MM.1S (cell line): Measurements from ENCODE around the gene ATP11C.

Source experiments
- DNase-seq: peaks from one replicate; pipeline ENCODE4 v3.0.0-alpha.2; 2015
- H2AFZ ChIP-seq: fragments of 300-600 bp; sonication (generic); 2 replicates; pipeline ENCODE4 v1.6.0; 2016; ENCODE audit warnings: antibody characterized with exemption, low read length
- H3F3A ChIP-seq: fragments of 300-600 bp; sonication (generic); 2 replicates; pipeline ENCODE4 v1.6.1; 2016; ENCODE audit warnings: mild to moderate bottlenecking, antibody characterized with exemption, low read length, moderate library complexity, mixed read lengths; ENCODE audit not compliant: insufficient read depth
- H3K27ac ChIP-seq: fragments of 300-600 bp; sonication (generic); 2 replicates; pipeline ENCODE4 v1.5.1; 2016; ENCODE audit warnings: mild to moderate bottlenecking, low read length
- H3K27me3 ChIP-seq: fragments of 300-600 bp; sonication (generic); replicated peaks from 2 replicates; pipeline ENCODE4 v1.6.0; 2016; ENCODE audit warnings: low read length; ENCODE audit not compliant: insufficient read depth
- H3K36me3 ChIP-seq: fragments of 300-600 bp; sonication (generic); replicated peaks from 2 replicates; pipeline ENCODE4 v1.6.1; 2016; ENCODE audit warnings: mild to moderate bottlenecking, low read length, mixed read lengths; ENCODE audit not compliant: insufficient read depth
- H3K4me1 ChIP-seq: fragments of 300-600 bp; sonication (generic); 2 replicates; pipeline ENCODE4 v1.6.1; 2016; ENCODE audit warnings: low read length, mixed read lengths
- H3K4me2 ChIP-seq: fragments of 300-600 bp; sonication (generic); 2 replicates; pipeline ENCODE4 v1.6.0; 2016; ENCODE audit warnings: low read depth, low read length
- H3K4me3 ChIP-seq: fragments of 300-600 bp; sonication (generic); 2 replicates; pipeline ENCODE4 v1.5.1; 2016; ENCODE audit warnings: low read length, mixed read lengths
- H3K79me2 ChIP-seq: fragments of 300-600 bp; sonication (generic); 2 replicates; pipeline ENCODE4 v1.6.1; 2016; ENCODE audit warnings: mixed run types, low read length, mixed read lengths
- H3K9ac ChIP-seq: fragments of 300-600 bp; sonication (generic); 2 replicates; pipeline ENCODE4 v1.6.1; 2016; ENCODE audit warnings: low read length, mixed read lengths
- H3K9me2 ChIP-seq: fragments of 300-600 bp; sonication (generic); replicated peaks from 2 replicates; pipeline ENCODE4 v1.6.1; 2016; ENCODE audit warnings: mild to moderate bottlenecking, low read length, mixed read lengths; ENCODE audit not compliant: insufficient read depth
- H3K9me3 ChIP-seq: fragments of 300-600 bp; sonication (generic); replicated peaks from 2 replicates; pipeline ENCODE4 v1.6.1; 2016; ENCODE audit warnings: mild to moderate bottlenecking, low read length, mixed read lengths; ENCODE audit not compliant: insufficient read depth
- H4K20me1 ChIP-seq: fragments of 300-600 bp; sonication (generic); 2 replicates; pipeline ENCODE4 v1.6.1; 2016; ENCODE audit warnings: mild to moderate bottlenecking, low read length, moderate library complexity, mixed read lengths; ENCODE audit not compliant: insufficient read depth
- EZH2 ChIP-seq: fragments of 300-600 bp; sonication (generic); optimal IDR thresholded peaks from 2 replicates; pipeline ENCODE3; 2017; ENCODE audit warnings: low read depth, mild to moderate bottlenecking, antibody characterized with exemption, low read length, mixed read lengths
- EZH2phosphoT487 ChIP-seq: fragments of 300-600 bp; sonication (generic); IDR thresholded peaks from 2 replicates; pipeline ENCODE4 v1.6.1; 2018; ENCODE audit warnings: antibody characterized with exemption, low read length
- TF ChIP-seq, protein P1 (sequence below): fragments of 300-600 bp; sonication (generic); IDR thresholded peaks from 2 replicates; pipeline ENCODE4 v1.5.1; 2016; ENCODE audit warnings: antibody characterized with exemption, low read length, mixed read lengths

Gene ATP11C

DNA sequence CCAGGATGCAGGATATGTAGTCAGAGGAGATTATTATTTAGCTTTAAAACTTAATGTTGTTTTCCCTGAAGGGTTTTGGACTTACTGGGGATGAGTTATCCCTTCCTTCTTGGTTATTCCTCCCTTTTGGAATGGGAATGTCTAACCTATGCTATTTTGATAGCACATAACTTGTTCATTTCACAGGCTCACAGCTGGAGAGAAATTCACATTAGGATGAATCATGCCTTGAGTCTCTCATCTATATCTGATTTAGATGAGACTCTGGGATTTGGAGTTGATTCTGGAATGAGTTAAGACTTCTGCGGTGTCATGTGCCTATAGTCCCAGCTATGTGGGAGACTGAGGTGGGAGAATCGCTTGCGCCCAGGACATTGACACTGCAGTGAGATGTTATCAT lies 81.1 kb downstream of the ATP11C start:
- Histone ChIP-seq H3K9me3 (no peaks in the 10 kb centered on the region), H3K4me2 (no peak overlapping the region), H2AFZ (no peak overlapping the region)

DNA sequence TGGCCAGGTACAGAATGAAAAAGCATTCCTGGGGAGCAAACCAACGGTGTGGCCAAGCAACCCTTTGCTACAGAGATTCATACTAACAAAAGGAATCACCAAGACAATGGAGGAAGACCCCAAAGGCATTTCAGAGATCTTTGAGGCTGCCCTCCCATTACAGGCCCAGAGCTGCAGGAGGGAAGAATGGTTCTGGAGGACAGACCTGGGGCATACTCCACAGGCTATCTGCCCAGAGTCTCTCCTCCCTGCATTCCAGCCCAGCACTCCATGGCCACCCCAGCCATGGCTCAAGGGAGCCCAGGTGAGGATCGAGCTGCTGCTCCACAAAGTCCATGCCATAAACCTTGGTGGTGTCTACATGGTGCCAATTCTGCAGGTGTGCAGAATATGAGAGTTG lies 81.9 kb downstream of the ATP11C start:
- Histone ChIP-seq H3K4me1 (no peaks in the 10 kb centered on the region), H3K4me2 (no peak overlapping the region), H3K27me3 (no peaks in the 10 kb centered on the region), H3K79me2 (no peaks in the 10 kb centered on the region), H3K9me3 (no peaks in the 10 kb centered on the region), H4K20me1 (no peaks in the 10 kb centered on the region), H3F3A (no peaks in the 10 kb centered on the region), H3K4me3 (no peak overlapping the region), H2AFZ (no peak overlapping the region), H3K27ac (no peak overlapping the region), H3K36me3 (no peaks in the 10 kb centered on the region), H3K9me2 (no peaks in the 10 kb centered on the region), H3K9ac (no peak overlapping the region)
- DNase-seq, result no peak
- TF ChIP-seq EZH2phosphoT487 (no peak), EZH2 (no peak)
- TF ChIP-seq, protein P1, sequence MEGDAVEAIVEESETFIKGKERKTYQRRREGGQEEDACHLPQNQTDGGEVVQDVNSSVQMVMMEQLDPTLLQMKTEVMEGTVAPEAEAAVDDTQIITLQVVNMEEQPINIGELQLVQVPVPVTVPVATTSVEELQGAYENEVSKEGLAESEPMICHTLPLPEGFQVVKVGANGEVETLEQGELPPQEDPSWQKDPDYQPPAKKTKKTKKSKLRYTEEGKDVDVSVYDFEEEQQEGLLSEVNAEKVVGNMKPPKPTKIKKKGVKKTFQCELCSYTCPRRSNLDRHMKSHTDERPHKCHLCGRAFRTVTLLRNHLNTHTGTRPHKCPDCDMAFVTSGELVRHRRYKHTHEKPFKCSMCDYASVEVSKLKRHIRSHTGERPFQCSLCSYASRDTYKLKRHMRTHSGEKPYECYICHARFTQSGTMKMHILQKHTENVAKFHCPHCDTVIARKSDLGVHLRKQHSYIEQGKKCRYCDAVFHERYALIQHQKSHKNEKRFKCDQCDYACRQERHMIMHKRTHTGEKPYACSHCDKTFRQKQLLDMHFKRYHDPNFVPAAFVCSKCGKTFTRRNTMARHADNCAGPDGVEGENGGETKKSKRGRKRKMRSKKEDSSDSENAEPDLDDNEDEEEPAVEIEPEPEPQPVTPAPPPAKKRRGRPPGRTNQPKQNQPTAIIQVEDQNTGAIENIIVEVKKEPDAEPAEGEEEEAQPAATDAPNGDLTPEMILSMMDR, result no peak

More for the DNA sequence above, 81.1 kb downstream of the ATP11C start:
- H3K4me3 ChIP-seq, result no peak overlapping the region
- H3K27me3 ChIP-seq, result no peaks in the 10 kb centered on the region
- H3K9ac ChIP-seq, result no peak overlapping the region
- no peaks in the 10 kb centered on the region for H4K20me1 ChIP-seq
- TF ChIP-seq, protein P1, result no peak
- H3K27ac ChIP-seq, result no peak overlapping the region
- H3F3A ChIP-seq, result no peaks in the 10 kb centered on the region
- no peaks in the 10 kb centered on the region for H3K36me3 ChIP-seq
- no peaks in the 10 kb centered on the region for H3K4me1 ChIP-seq
- no peaks in the 10 kb centered on the region for H3K9me2 ChIP-seq
- DNase-seq, result no peak
- no peaks in the 10 kb centered on the region for H3K79me2 ChIP-seq

DNA sequence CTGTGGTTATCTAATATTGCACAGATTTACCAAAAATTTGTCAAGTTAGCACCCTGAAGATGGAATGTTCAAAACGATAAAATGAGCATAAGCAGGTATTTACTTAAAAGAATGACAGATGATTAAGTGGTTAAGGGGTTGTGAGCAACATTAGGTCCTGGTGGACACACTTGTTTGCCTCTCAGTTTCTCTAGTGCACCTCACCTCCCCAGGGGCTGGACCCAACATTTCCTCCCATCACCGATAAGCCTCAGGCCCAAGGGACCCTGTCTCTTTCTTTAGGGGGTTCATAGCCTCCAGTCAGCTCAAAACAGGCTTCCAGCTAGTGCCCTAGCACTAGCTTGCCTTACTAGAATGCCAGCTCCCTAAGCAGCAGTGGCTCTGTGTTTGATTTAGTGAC lies 88.0 kb downstream of the ATP11C start:
- Histone ChIP-seq H3K79me2 (no peaks in the 10 kb centered on the region), H3K9me3 (no peaks in the 10 kb centered on the region), H3F3A (no peaks in the 10 kb centered on the region), H3K9ac (no peak overlapping the region), H3K36me3 (no peaks in the 10 kb centered on the region), H3K9me2 (no peaks in the 10 kb centered on the region), H4K20me1 (no peaks in the 10 kb centered on the region), H3K4me2 (no peak overlapping the region), H3K4me3 (no peak overlapping the region), H3K27ac (no peak overlapping the region), H3K27me3 (no peaks in the 10 kb centered on the region), H2AFZ (no peak overlapping the region), H3K4me1 (no peaks in the 10 kb centered on the region)
- no peak for DNase-seq
- TF ChIP-seq EZH2, result no peak
- TF ChIP-seq, protein P1, result no peak
- no peak for TF ChIP-seq EZH2phosphoT487
